Smooth muscle cell (in vitro differentiated cells): Measurements from ENCODE around the gene NRXN3. TPM values are rescaled to one million over a fixed set of nuclear protein-coding genes. Genes with fewer than 3 reads are reported as not detected.

Experiments
- DNase-seq: peaks from one replicate; lab custom pipeline; 2025; ENCODE audit not compliant: unreplicated experiment; lab: John Stamatoyannopoulos, UW
- H2AFZ ChIP-seq: fragments of 200-600 bp; sonication (generic); 2 replicates; pipeline ENCODE4 v1.6.0; 2016; ENCODE audit warnings: antibody characterized with exemption, low read depth, mild to moderate bottlenecking
- H3F3A ChIP-seq: fragments of 200-600 bp; sonication (generic); 2 replicates; pipeline ENCODE4 v1.6.0; 2017; ENCODE audit warnings: antibody characterized with exemption, low read depth
- H3K27ac ChIP-seq: fragments of 200-600 bp; sonication (generic); 2 replicates; pipeline ENCODE4 v1.5.1; 2016; ENCODE audit warnings: low read depth, mild to moderate bottlenecking
- H3K27me3 ChIP-seq: fragments of 200-600 bp; sonication (generic); 2 replicates; pipeline ENCODE4 v1.6.1; 2016; ENCODE audit warnings: low read depth, mild to moderate bottlenecking
- H3K36me3 ChIP-seq: fragments of 200-600 bp; sonication (generic); 2 replicates; pipeline ENCODE4 v1.5.1; 2016; ENCODE audit warnings: low read depth
- H3K4me1 ChIP-seq: fragments of 200-600 bp; sonication (generic); 2 replicates; pipeline ENCODE4 v1.5.1; 2016; ENCODE audit warnings: low read depth
- H3K4me2 ChIP-seq: fragments of 200-600 bp; sonication (generic); 2 replicates; pipeline ENCODE4 v1.6.0; 2016; ENCODE audit warnings: mild to moderate bottlenecking
- H3K4me3 ChIP-seq: fragments of 200-600 bp; sonication (generic); 2 replicates; pipeline ENCODE4 v1.5.1; 2016; ENCODE audit warnings: mild to moderate bottlenecking
- H3K79me2 ChIP-seq: fragments of 200-600 bp; sonication (generic); 2 replicates; pipeline ENCODE4 v1.6.0; 2016; ENCODE audit warnings: low read depth, mild to moderate bottlenecking
- H3K9ac ChIP-seq: fragments of 200-600 bp; sonication (generic); 2 replicates; pipeline ENCODE4 v1.6.0; 2016; ENCODE audit warnings: low read depth
- H3K9me3 ChIP-seq: fragments of 200-600 bp; sonication (generic); replicated peaks from 2 replicates; pipeline ENCODE4 v1.5.1; 2016; ENCODE audit warnings: low read depth
- H4K20me1 ChIP-seq: fragments of 200-600 bp; sonication (generic); 2 replicates; pipeline ENCODE4 v1.6.0; 2016; ENCODE audit warnings: low read depth
- CTCF ChIP-seq: fragments of 200-600 bp; sonication (generic); IDR thresholded peaks from 2 replicates; pipeline ENCODE4 v1.5.1; 2017; ENCODE audit warnings: borderline replicate concordance, mild to moderate bottlenecking, antibody characterized with exemption; ENCODE audit not compliant: insufficient read depth, poor library complexity, severe bottlenecking
- WGBS: methylation state at CpG from one replicate; pipeline ENCODE4 v1.1.7; 2016; ENCODE audit warnings: low lambda C conversion rate; 5-methylcytosine and 5-hydroxymethylcytosine counted together
- polyA plus RNA-seq: library from polyadenylated mRNA; unstranded; fragments of >200 nt; fragmentation: Nextera tagmentation; extraction: Ambion mirVana; gene quantifications from 2 replicates; pipeline ENCODE4 v1.2.1, GENCODE V29; 2016
- total RNA-seq: library from RNA; depleted of rRNA; stranded (reverse); fragments of >200 nt; gene quantifications from 2 replicates; pipeline ENCODE4 v1.2.3, GENCODE V29; 2014

Gene NRXN3
- total and polyA plus RNA-seq, 2 experiments from 2014 or later: 1.2 to 7.0 TPM

GRCh38 chr14:79551523-79551922, 1381.3 kb downstream of the NRXN3 start:
- Histone ChIP-seq H3K9ac (no peak overlapping the region), H3K4me3 (no peak overlapping the region), H3K27ac (peak overlapping the region; percentile 80), H3F3A (no peaks in the 10 kb centered on the region), H3K36me3 (no peaks in the 10 kb centered on the region), H3K4me1 (peaks cover 36% of the 10 kb centered on the region), H2AFZ (no peak overlapping the region), H4K20me1 (no peaks in the 10 kb centered on the region), H3K4me2 (no peak overlapping the region), H3K79me2 (no peaks in the 10 kb centered on the region), H3K27me3 (no peaks in the 10 kb centered on the region), H3K9me3 (no peaks in the 10 kb centered on the region)
- DNase-seq: no peak
- WGBS: 74% methylated on average over 4 of the region's 4 CpGs
- no peak for TF ChIP-seq CTCF

- Histone ChIP-seq H3K4me2 (peak overlapping the region; percentile 10), H3K36me3 (no peaks in the 10 kb centered on the region), H4K20me1 (no peaks in the 10 kb centered on the region), H3F3A (no peaks in the 10 kb centered on the region), H3K9me3 (no peaks in the 10 kb centered on the region), H3K79me2 (no peaks in the 10 kb centered on the region), H3K27me3 (no peaks in the 10 kb centered on the region), H3K9ac (no peak overlapping the region), H2AFZ (no peak overlapping the region), H3K4me1 (peaks cover 36% of the 10 kb centered on the region), H3K27ac (peak overlapping the region; percentile 80), H3K4me3 (no peak overlapping the region)
- 25% methylated on average over 1 of the region's 1 CpG for WGBS
- TF ChIP-seq CTCF: no peak
- DNase-seq: no peak
Measured at GRCh38 chr14:79552778-79553177, 1382.6 kb downstream of the NRXN3 start.

- no peak overlapping the region for H3K4me3 ChIP-seq
- H3K36me3 ChIP-seq: no peaks in the 10 kb centered on the region
- no peaks in the 10 kb centered on the region for H3K79me2 ChIP-seq
- no peak for DNase-seq
- H4K20me1 ChIP-seq: no peaks in the 10 kb centered on the region
- H3K27ac ChIP-seq: no peak overlapping the region
- H3K4me1 ChIP-seq: peaks cover 33% of the 10 kb centered on the region
- H3K4me2 ChIP-seq: no peak overlapping the region
- TF ChIP-seq CTCF: no peak
- no peaks in the 10 kb centered on the region for H3K9me3 ChIP-seq
- H3F3A ChIP-seq: no peaks in the 10 kb centered on the region
- 93% methylated on average over 3 of the region's 3 CpGs for WGBS
- no peak overlapping the region for H3K9ac ChIP-seq
- no peaks in the 10 kb centered on the region for H3K27me3 ChIP-seq
- no peak overlapping the region for H2AFZ ChIP-seq
Measured at GRCh38 chr14:79554816-79555215, 1384.6 kb downstream of the NRXN3 start.

- no peaks in the 10 kb centered on the region for H3K27me3 ChIP-seq
- H3K36me3 ChIP-seq: no peaks in the 10 kb centered on the region
- no peak overlapping the region for H3K27ac ChIP-seq
- H3F3A ChIP-seq: no peaks in the 10 kb centered on the region
- peaks cover 37% of the 10 kb centered on the region for H3K4me1 ChIP-seq
- H3K9me3 ChIP-seq: no peaks in the 10 kb centered on the region
- H3K79me2 ChIP-seq: no peaks in the 10 kb centered on the region
- H2AFZ ChIP-seq: no peak overlapping the region
- 70% methylated on average over 4 of the region's 4 CpGs for WGBS
- DNase-seq: no peak
- no peak overlapping the region for H3K4me3 ChIP-seq
- no peak overlapping the region for H3K9ac ChIP-seq
- H3K4me2 ChIP-seq: no peak overlapping the region
- no peaks in the 10 kb centered on the region for H4K20me1 ChIP-seq
- no peak for TF ChIP-seq CTCF
Measured at GRCh38 chr14:79555429-79555828, 1385.3 kb downstream of the NRXN3 start.
